Keratinocyte (primary cell): ENCODE measurements around the gene DCST2.

Experiments
- EZH2 ChIP-seq: IDR thresholded peaks from one replicate; pipeline ENCODE4 v1.6.1; 2012; ENCODE audit warnings: inconsistent platforms, mild to moderate bottlenecking, low read length, moderate library complexity
- TF ChIP-seq, protein P1 (sequence below), 3 experiments: IDR thresholded peaks in 1 of 3; conservative IDR thresholded peaks in 1 of 3; optimal IDR thresholded peaks in 1 of 3; 2 replicates in 2 of 3; 3 replicates in 1 of 3; pipeline versions ENCODE3 to v1.5.1; 2011; ENCODE audit warnings: low read length in 3 of 3, mild to moderate bottlenecking in 3 of 3, moderate library complexity in 2 of 3, control low read depth in 1 of 3, inconsistent platforms in 1 of 3; ENCODE audit not compliant: insufficient read depth in 2 of 3; ENCODE audit errors: extremely low read depth in 1 of 3

- TF ChIP-seq, protein P1, sequence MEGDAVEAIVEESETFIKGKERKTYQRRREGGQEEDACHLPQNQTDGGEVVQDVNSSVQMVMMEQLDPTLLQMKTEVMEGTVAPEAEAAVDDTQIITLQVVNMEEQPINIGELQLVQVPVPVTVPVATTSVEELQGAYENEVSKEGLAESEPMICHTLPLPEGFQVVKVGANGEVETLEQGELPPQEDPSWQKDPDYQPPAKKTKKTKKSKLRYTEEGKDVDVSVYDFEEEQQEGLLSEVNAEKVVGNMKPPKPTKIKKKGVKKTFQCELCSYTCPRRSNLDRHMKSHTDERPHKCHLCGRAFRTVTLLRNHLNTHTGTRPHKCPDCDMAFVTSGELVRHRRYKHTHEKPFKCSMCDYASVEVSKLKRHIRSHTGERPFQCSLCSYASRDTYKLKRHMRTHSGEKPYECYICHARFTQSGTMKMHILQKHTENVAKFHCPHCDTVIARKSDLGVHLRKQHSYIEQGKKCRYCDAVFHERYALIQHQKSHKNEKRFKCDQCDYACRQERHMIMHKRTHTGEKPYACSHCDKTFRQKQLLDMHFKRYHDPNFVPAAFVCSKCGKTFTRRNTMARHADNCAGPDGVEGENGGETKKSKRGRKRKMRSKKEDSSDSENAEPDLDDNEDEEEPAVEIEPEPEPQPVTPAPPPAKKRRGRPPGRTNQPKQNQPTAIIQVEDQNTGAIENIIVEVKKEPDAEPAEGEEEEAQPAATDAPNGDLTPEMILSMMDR (optimal IDR thresholded peaks at IDR 0.05 in 1 of 3, IDR thresholded peaks at IDR 0.05 in 1 of 3, conservative IDR thresholded peaks at IDR 0.05 in 1 of 3; ENCODE audit: extremely low read depth in 1 of 3, insufficient read depth in 2 of 3, low read length in 3 of 3) = no peak
- no peak for TF ChIP-seq EZH2
These were observed 45.6 kb upstream of the DCST2 start for GRCh38 chr1:155079210-155079486.
